ENCODE results near the gene HNRNPAB.
"Not testable (repeated sequence)": the region's sequence is repeated elsewhere in the genome, so short reads cannot be mapped to it uniquely, and the experiment has no call there.

Gene HNRNPAB

DNA sequence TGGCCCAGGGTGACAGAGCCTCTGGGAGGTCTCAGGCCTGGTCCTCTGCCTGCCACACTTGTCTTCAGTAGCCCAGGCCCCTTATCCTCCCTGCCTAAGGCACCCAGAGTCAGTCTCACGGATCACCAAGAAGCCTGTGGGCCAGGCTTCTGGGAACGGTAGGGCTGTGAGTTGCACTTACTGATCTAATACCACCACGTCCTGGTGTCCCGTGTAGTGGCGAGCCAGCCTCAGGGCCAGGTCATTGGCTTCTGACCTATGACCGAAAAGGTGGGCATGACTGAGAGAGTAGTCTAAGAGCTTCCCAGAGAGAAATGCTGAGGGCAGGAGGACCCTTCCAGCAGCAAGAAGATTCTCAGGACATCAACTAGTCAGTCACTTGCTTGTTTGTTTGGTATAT is 20.8 kb downstream of the HNRNPAB start:
- DNase-seq (ENCODE audit: insufficient read length) (no peak), FAIRE-seq (no peak)
- no peak for TF ChIP-seq POLR2A (IDR thresholded peaks at IDR 0.05; ENCODE audit: low read depth, low read length)
- no peak for TF ChIP-seq POLR2AphosphoS5 (IDR thresholded peaks at IDR 0.05; ENCODE audit: low read depth, low read length)
- TF ChIP-seq TAF1 (IDR thresholded peaks at IDR 0.05; ENCODE audit: borderline replicate concordance, low read depth, low read length): no peak

DNA sequence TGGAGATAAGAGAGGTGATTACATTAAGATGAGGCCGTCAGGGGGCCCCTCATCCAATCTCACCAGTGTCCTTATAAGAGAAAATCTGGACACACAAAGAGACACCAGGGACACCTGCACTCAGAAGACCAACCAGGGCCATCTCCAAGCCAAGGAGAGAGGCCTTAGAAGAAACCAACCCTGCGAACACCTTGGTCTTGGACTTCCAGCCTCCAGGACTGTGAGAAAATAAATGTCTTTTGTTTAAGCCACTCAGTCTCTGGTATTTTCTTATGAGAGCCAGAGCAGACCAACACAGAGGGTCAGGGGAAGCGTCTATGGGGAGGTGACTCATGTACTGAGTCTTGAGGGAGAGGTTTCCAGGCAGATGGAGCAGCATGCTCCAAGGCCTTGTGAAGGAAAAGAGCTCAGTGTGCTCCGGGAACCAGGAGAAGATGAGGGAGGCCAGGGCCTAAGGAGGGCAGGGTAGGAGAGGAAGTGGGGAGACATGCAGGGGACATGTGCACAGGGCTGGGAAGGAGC is 22.9 kb downstream of the HNRNPAB start:
- FAIRE-seq: no peak
- TF ChIP-seq POLR2A (IDR thresholded peaks at IDR 0.05; ENCODE audit: low read depth, low read length): no peak
- no peak for TF ChIP-seq TAF1 (IDR thresholded peaks at IDR 0.05; ENCODE audit: borderline replicate concordance, low read depth, low read length)
- no peak for TF ChIP-seq POLR2AphosphoS5 (IDR thresholded peaks at IDR 0.05; ENCODE audit: low read depth, low read length)

DNA sequence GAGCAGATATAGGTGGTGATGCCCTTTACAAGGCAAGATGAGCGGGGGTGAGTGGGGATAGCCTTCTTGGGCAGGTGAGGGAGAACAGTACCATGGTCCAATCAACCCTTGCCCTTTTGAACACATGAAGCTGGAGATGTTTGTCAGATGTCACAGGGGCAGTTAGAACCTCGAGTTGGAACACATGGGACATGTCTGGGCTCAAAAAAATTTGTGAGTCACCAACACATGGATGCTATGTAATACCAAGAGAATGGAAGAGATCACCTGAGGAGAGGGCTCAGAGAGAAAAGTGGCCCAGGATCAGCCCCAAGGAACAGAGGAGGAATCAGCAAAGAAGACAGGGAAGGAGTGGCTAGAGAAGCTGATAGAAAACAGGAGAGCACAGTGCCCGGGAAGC is 23.6 kb downstream of the HNRNPAB start:
- DNase-seq (ENCODE audit: insufficient read length) (no peak), FAIRE-seq (no peak)
- no peak for TF ChIP-seq POLR2AphosphoS5 (IDR thresholded peaks at IDR 0.05; ENCODE audit: low read depth, low read length)
- no peak for TF ChIP-seq TAF1 (IDR thresholded peaks at IDR 0.05; ENCODE audit: borderline replicate concordance, low read depth, low read length)
- TF ChIP-seq POLR2A (IDR thresholded peaks at IDR 0.05; ENCODE audit: low read depth, low read length): no peak

More for the DNA sequence above, 22.9 kb downstream of the HNRNPAB start:
- DNase-seq (ENCODE audit: insufficient read length): no peak

DNA sequence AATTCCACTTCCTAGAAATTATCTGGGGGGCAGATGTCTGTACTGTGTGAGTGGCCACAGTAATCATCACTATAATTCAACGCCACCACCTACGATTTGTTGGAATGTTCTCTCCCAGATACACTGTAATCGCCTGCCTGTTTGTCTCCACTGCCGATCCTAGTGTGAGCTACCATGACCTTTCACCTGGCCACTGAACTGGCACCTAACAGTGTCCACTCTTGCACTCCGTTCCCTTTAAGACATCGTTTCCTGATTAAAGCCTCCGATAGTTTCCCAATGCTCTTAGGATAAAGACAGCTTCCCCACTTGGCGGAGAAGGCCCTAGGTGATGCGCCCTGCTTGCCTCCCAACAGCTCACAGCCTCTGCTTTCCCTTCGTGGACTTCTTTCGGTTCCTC is 24.3 kb downstream of the HNRNPAB start:
- FAIRE-seq (no peak), DNase-seq (ENCODE audit: insufficient read length) (no peak)
- TF ChIP-seq POLR2A (IDR thresholded peaks at IDR 0.05; ENCODE audit: low read depth, low read length): no peak
- no peak for TF ChIP-seq TAF1 (IDR thresholded peaks at IDR 0.05; ENCODE audit: borderline replicate concordance, low read depth, low read length)
- no peak for TF ChIP-seq POLR2AphosphoS5 (IDR thresholded peaks at IDR 0.05; ENCODE audit: low read depth, low read length)

DNA sequence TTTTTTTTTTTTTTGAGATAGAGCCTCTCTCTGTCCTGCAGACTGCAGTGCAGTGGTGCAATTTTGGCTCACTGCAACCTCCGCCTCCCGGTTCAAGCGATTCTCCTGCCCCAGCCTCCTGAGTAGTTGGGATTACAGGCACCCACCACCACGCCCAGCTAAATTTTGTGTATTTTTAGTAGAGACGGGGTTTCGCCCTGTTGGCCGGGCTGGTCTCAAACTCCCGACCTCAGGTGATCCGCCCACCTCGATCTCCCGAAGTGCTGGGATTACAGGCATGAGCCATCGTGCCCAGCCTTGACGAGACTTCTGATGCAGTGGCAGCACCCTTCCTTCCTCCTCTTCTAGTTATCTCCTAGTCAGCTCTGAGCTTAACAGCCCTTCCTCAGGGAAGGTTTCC is 24.8 kb downstream of the HNRNPAB start:
- not testable (repeated sequence) for FAIRE-seq; DNase-seq (ENCODE audit: insufficient read length)

DNA sequence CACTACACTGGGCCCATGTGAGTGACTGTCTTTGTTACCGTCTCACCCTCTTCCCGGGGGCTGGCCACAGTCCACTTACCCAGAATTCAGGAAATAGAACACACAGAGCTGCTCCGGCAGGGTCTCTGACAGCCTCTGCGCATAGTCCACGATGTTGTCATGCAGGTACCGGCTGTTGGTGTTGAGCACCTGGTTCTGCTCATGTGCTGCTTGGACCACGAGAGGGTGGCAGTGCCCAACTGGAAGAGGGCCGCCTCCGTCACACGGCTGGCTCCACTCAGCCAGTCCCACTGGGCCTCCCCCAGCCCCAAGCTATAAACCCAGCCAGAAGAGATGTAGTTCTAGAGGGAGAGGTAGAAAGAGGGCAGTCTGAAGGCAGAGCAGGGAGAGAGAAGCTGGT is 25.5 kb downstream of the HNRNPAB start:
- no peak for FAIRE-seq
- TF ChIP-seq POLR2A (IDR thresholded peaks at IDR 0.05; ENCODE audit: low read depth, low read length): no peak
- no peak for TF ChIP-seq TAF1 (IDR thresholded peaks at IDR 0.05; ENCODE audit: borderline replicate concordance, low read depth, low read length)
- no peak for TF ChIP-seq POLR2AphosphoS5 (IDR thresholded peaks at IDR 0.05; ENCODE audit: low read depth, low read length)
- DNase-seq (ENCODE audit: insufficient read length): no peak

DNA sequence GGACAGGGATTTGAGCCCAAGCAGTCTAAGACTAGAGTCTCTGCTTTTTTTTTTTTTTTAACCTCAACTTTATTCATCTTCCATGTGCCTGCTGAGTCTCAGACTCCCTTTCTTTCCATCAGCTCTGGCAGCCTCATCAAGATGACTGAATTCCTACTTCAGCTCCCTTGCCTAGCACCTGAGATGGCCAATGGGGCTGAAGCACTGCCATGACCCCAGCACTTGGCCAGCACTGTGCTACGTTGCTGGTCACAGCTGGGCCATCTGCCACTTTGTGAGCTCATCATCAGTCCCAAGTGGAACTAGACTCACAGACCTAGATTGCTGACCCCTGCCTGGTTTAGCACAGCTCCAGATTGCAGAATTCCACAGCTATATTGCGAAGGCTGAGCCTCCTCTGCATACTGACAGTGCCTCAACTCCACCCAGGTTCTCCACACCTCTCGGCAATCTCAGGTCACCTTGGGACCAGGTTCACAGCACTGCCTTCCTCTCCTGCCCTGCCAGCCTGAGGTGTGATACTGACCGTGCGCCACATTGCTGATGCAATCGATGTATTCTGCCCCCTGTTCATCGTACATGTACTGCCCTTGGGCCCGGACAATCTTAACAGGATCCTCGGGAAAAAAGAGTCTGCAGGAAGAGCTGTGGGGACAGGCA is 26.7 kb downstream of the HNRNPAB start:
- TF ChIP-seq TAF1 (IDR thresholded peaks at IDR 0.05; ENCODE audit: borderline replicate concordance, low read depth, low read length) (no peak), POLR2A (IDR thresholded peaks at IDR 0.05; ENCODE audit: low read depth, low read length) (no peak), POLR2AphosphoS5 (IDR thresholded peaks at IDR 0.05; ENCODE audit: low read depth, low read length) (no peak)
- DNase-seq (ENCODE audit: insufficient read length) (no peak), FAIRE-seq (no peak)

DNA sequence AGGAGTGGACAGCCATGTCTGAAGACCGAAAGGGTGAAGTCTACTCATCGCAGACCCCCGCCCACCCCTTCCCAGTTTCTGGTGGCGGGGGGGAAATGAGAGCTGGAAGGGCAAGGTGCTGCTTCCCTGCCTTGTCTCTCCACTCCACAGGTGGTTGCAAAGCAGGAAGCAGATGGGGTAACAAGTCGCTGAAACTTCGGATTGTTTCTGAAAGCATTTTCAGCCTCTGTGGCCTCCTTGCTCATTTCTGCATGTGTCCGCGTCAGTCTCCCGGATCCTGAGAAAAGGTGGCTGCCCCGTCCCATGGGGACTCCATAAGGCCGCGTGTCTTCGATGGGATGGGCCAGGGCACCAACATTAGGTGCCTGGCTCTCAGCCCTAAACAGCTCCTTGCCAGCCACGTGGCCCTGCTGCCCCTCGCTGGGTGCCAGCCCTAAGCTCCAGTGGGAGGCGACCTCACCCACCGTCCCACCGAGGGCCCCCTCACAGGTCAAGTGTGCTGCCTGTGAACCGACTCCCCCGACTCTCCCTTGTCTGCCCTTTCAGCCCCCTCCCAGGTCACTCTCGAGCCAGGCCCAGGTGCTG is 27.3 kb downstream of the HNRNPAB start:
- FAIRE-seq: no peak
- TF ChIP-seq POLR2AphosphoS5 (IDR thresholded peaks at IDR 0.05; ENCODE audit: low read depth, low read length) (no peak), POLR2A (IDR thresholded peaks at IDR 0.05; ENCODE audit: low read depth, low read length) (no peak), TAF1 (IDR thresholded peaks at IDR 0.05; ENCODE audit: borderline replicate concordance, low read depth, low read length) (no peak)
- DNase-seq (ENCODE audit: insufficient read length): no peak

DNA sequence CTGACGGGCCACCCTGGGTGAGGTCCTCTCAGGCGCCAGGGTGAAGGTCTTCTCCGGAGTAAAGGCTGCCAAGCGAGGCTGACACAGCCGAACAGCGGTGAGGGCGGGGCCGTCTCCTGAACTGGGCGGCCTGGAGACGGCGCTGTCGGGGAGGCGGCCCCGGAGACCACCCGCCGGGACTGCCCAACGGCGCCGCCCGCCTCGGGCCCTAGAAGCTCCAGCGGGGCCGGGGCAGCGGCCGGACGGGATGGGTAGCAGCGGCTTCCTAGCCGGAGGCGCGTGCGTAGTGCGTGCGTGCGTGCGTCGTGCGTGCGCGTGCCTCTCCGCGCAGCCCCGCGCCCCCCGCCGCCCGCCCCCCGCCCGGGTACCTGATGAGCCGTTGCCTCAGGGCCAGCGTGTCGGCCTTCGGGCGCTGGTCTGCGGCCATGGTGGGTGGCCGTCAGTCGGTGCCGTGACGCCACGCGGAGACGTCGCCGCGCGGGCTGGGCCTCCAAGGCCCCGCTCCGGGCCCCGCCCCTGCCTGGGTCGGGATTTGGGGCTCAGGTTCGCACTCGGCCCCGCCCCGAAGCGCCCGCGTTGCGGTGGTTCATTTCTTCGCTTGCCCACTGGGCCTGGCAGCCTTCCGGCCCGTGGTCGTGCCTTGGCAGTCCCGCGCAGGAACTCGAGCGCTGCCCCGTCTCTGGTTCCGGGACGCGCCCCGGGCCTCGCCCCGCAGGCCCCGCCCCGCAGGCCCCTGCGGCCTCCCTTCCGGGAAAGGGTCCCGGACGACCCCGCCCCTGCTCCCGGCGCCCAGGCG is 28.0 kb downstream of the HNRNPAB start, which contains the start of gene PHYKPL:
TSS of gene PHYKPL (minus strand) at position 679 of the 796 bp plus-strand sequence. CDS start at position 427, 252 bp downstream.
- DNase-seq (ENCODE audit: insufficient read length) (peak; percentile 77), FAIRE-seq (peak; percentile 84)
- 0 out of 2 replicates have a peak, but pooled peaks have one; percentile 25 for TF ChIP-seq TAF1 (IDR thresholded peaks at IDR 0.05; ENCODE audit: borderline replicate concordance, low read depth, low read length)
- peak; percentile 71; the same call in 1 of the 2 replicates for TF ChIP-seq POLR2A (IDR thresholded peaks at IDR 0.05; ENCODE audit: low read depth, low read length)
- 0 out of 2 replicates have a peak, but pooled peaks have one; percentile 28 for TF ChIP-seq POLR2AphosphoS5 (IDR thresholded peaks at IDR 0.05; ENCODE audit: low read depth, low read length)

DNA sequence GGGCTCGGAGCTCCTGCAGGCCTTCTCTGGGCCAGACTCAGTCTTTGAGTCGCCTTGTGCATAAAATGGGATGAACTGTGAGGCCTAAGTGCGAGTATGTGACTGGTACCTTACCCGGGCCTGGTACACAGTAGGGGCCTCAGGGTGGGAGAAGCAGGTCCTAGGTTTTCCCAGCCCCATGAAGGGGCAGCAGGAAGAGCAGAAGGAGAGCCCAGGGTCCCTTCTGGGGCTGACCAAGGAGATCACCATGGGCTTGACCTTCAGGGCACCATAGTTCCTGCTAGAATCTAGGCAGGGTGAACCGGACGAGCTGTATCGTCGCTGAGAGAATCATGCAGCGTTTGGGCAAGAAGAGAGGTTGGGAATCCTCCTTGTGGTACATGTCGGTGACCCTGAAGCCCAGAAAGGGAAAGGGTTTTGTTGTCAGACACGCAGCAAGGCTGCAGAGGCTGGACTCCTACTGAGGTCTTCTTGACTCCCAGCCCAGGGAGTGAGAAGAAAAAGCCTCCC is 28.6 kb downstream of the HNRNPAB start:
- DNase-seq (ENCODE audit: insufficient read length): no peak
- no peak for TF ChIP-seq POLR2AphosphoS5 (IDR thresholded peaks at IDR 0.05; ENCODE audit: low read depth, low read length)
- TF ChIP-seq TAF1 (IDR thresholded peaks at IDR 0.05; ENCODE audit: borderline replicate concordance, low read depth, low read length): no peak
- TF ChIP-seq POLR2A (IDR thresholded peaks at IDR 0.05; ENCODE audit: low read depth, low read length): no peak
- no peak for FAIRE-seq

DNA sequence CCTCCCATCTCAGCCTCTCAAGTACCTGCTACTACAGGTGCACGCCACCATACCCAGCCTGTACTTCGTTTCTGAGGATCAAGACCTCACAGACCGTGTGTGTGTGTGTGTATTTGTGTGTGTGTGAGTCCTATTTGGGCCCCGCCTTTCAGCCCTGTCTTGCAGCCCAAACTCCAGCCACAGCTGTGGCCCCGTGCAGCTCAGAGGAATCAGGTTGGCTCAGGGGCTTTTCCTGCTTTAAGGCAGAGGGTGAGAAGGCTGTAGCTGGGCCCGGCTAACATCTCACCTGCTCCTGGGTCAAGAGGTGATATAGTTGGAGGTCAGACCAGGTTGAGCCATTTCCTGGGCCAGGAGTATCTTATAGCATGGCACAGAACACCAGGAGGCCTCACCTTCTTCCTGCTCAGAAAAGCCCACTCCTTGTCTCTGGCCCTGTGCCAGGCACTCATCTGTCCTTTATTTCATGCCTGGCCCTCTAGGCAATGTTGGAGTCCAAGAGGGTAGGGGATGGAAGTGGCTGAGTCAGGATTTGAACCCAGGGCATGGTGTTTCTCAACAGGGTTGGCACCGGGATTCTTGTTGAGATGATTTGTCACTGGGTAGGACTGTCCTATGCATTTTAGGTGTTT is 29.9 kb downstream of the HNRNPAB start:
- FAIRE-seq (peak; percentile 24), DNase-seq (ENCODE audit: insufficient read length) (no peak)
- TF ChIP-seq POLR2AphosphoS5 (IDR thresholded peaks at IDR 0.05; ENCODE audit: low read depth, low read length): no peak
- no peak for TF ChIP-seq POLR2A (IDR thresholded peaks at IDR 0.05; ENCODE audit: low read depth, low read length)
- TF ChIP-seq TAF1 (IDR thresholded peaks at IDR 0.05; ENCODE audit: borderline replicate concordance, low read depth, low read length): no peak
